Gastroesophageal sphincter (tissue), 3 donors: ENCODE data around the gene TMX4.

ENCODE experiments used
- CTCF ChIP-seq, 4 experiments: fragments of 200-600 bp in 2 of 4; fragments of 450-650 bp in 2 of 4; sonication (generic) in 1 of 4; IDR thresholded peaks; one replicate each; pipeline ENCODE4 v1.5.1; 2017 to 2019; ENCODE audit warnings: antibody characterized with exemption in 4 of 4, mild to moderate bottlenecking in 2 of 4, moderate library complexity in 2 of 4
- POLR2A ChIP-seq, 2 donors: fragments of 450-650 bp; IDR thresholded peaks; one replicate each; pipeline ENCODE4 v1.6.1; 2017; ENCODE audit warnings: antibody characterized with exemption in 2 of 2, mild to moderate bottlenecking in 2 of 2, moderate library complexity in 1 of 2

- TF ChIP-seq POLR2A (IDR thresholded peaks at IDR 0.05) (no peak), CTCF (IDR thresholded peaks at IDR 0.05) (no peak)
These were observed 41.9 kb downstream of the TMX4 start for GRCh38 chr20:7977709-7978108.
